Tibial artery (tissue), 4 donors: ENCODE results near the gene NDUFAF8.

Source experiments
- DNase-seq, 2 donors: peaks; one replicate each; pipeline ENCODE4 v3.0.0-alpha.2; 2019
- H3K27ac ChIP-seq, 2 donors: fragments of 200-600 bp; sonication (generic) in 1 of 2; 1 replicate in 1 of 2; 2 replicates in 1 of 2; pipeline ENCODE4 v1.5.1; 2018 to 2019; ENCODE audit warnings: mild to moderate bottlenecking in 1 of 2
- H3K27me3 ChIP-seq, 2 donors: fragments of 200-600 bp; sonication (generic) in 1 of 2; one replicate each; pipeline versions ENCODE4 v1.5.1 to v1.6.0; 2016 to 2019
- H3K36me3 ChIP-seq, 3 donors: fragments of 200-600 bp; sonication (generic) in 2 of 3; one replicate each; pipeline ENCODE4 v1.5.1; 2016 to 2019; ENCODE audit warnings: mild to moderate bottlenecking in 2 of 3
- H3K4me1 ChIP-seq, 4 donors: fragments of 200-600 bp; sonication (generic) in 2 of 4; 1 replicate in 3 of 4; 2 replicates in 1 of 4; pipeline ENCODE4 v1.5.1; 2016 to 2019
- H3K4me3 ChIP-seq, 2 donors: fragments of 200-600 bp; sonication (generic) in 1 of 2; 1 replicate in 1 of 2; 2 replicates in 1 of 2; pipeline ENCODE4 v1.5.1; 2018 to 2019; ENCODE audit warnings: mild to moderate bottlenecking in 2 of 2
- H3K9me3 ChIP-seq, 3 donors: fragments of 200-600 bp; sonication (generic) in 1 of 3; one replicate each; pipeline ENCODE4 v1.5.1; 2016 to 2019
- intact Hi-C: fragments of 100-400 bp; cut with DNase I; formaldehyde crosslinking; loops from one replicate; pipeline ENCODE4 v1.15.0; 2023; ENCODE audit warnings: low total_unique reads
- TF ChIP-seq, protein P1 (sequence below), 2 experiments: fragments of 200-600 bp in 1 of 2; fragments of 450-650 bp in 1 of 2; IDR thresholded peaks; one replicate each; pipeline ENCODE4 v1.5.1; 2017 to 2019; ENCODE audit warnings: antibody characterized with exemption in 2 of 2, mild to moderate bottlenecking in 1 of 2, moderate library complexity in 1 of 2

The NDUFAF8 gene

DNA sequence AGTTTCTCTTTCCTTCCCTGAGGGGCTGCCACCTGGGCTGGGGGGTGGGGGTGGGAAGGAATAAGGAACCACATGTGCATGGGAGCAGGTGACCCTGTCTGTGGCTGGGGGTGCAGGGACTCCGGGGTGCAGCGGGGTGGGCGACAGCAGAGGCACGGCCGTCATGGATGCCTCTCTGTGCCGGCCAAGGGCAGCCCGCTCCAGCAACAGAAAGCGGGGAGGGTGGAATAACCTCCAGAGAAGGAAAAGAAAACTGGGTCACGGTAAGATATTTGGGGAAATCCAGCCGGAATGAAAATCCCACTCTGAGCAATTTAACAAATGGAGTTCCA is 4.2 kb downstream of the NDUFAF8 start:
- Histone ChIP-seq H3K4me3 (no peak overlapping the region), H3K4me1 (peaks cover 0 to 32% (median 10%) of the 10 kb centered on the region in 4 donors), H3K27ac (no peak overlapping the region), H3K9me3 (no peaks in the 10 kb centered on the region), H3K36me3 (peaks cover 0 to 31% (median 7%) of the 10 kb centered on the region in 3 donors), H3K27me3 (no peaks in the 10 kb centered on the region)
- intact Hi-C loops: no loop called here
- DNase-seq: no peak
- TF ChIP-seq, protein P1, sequence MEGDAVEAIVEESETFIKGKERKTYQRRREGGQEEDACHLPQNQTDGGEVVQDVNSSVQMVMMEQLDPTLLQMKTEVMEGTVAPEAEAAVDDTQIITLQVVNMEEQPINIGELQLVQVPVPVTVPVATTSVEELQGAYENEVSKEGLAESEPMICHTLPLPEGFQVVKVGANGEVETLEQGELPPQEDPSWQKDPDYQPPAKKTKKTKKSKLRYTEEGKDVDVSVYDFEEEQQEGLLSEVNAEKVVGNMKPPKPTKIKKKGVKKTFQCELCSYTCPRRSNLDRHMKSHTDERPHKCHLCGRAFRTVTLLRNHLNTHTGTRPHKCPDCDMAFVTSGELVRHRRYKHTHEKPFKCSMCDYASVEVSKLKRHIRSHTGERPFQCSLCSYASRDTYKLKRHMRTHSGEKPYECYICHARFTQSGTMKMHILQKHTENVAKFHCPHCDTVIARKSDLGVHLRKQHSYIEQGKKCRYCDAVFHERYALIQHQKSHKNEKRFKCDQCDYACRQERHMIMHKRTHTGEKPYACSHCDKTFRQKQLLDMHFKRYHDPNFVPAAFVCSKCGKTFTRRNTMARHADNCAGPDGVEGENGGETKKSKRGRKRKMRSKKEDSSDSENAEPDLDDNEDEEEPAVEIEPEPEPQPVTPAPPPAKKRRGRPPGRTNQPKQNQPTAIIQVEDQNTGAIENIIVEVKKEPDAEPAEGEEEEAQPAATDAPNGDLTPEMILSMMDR (IDR thresholded peaks at IDR 0.05): no peak

DNA sequence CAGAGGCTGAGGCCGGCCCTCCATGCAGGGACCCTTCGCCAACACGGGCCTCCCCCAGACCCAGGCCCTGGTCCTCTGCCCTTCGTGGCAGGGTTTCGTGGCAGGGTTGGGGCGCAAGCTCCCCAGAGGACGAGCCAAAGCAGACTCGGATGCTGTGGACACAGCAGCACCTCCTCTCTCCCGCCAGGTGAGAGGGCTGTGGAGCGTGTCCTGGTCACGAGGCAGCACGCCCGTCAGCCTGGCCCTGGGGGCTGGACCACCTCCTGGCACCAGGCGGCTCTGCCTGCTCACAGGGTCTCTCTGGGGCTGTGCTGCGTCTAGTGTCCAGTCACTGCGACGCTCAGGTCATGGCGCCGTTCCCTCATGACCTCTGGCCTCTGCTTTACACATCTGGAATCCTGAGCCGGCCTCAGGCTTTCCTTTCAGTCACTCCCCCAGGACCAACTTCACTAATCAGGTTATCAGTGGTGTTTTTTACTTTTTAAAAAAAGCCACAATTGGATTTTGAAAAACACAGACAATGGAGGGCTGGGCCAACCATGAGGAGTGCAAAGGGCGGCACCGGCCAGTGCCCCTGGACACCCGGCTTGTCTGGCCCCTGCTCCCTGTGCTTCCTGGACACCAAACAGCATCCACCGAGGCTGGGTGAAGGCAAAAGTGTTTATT is 5.4 kb downstream of the NDUFAF8 start:
- H3K4me1 ChIP-seq: peaks cover 0 to 28% (median 10%) of the 10 kb centered on the region in 4 donors
- H3K27me3 ChIP-seq: no peaks in the 10 kb centered on the region
- H3K36me3 ChIP-seq: peaks cover under 1 to 39% (median 8%) of the 10 kb centered on the region in 3 donors
- intact Hi-C loops: no loop called here
- H3K4me3 ChIP-seq: no peak overlapping the region
- H3K27ac ChIP-seq: no peak overlapping the region
- no peak for DNase-seq
- TF ChIP-seq, protein P1 (IDR thresholded peaks at IDR 0.05): no peak
- H3K9me3 ChIP-seq: no peaks in the 10 kb centered on the region

DNA sequence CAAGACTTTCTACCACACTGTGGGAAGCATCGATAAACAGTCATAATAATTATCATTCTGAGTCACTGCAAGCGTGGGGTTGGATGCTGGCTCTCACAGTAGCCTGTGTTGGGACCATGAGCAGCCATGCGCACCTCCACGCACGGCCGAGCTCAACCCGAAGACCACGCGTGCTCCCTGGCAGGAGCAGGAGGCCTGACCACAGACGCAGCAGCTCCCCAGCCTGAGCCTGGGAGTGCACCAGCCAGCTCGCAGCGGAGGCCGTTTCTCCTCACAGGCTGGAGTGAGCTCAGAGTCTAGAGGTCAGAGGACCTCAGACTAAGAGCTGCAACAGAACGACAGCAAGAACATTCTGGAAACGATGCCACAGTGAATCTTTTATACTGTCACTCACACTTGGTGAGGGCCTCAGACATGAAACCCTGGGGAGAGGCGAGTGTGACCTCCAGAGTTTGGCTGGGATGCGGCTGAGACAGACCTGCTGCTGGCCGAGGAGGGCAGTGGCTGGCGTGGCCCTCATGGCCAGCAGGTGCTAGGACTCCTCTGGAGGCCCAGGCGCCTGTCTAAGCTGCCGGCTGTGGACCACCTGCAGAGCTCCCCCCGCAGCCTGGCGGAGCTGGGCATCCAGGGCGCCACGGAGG is 6.0 kb downstream of the NDUFAF8 start:
- Histone ChIP-seq H3K27ac (no peak overlapping the region), H3K4me1 (peaks cover 0 to 21% (median 5%) of the 10 kb centered on the region in 4 donors)
- TF ChIP-seq, protein P1 (IDR thresholded peaks at IDR 0.05): no peak

DNA sequence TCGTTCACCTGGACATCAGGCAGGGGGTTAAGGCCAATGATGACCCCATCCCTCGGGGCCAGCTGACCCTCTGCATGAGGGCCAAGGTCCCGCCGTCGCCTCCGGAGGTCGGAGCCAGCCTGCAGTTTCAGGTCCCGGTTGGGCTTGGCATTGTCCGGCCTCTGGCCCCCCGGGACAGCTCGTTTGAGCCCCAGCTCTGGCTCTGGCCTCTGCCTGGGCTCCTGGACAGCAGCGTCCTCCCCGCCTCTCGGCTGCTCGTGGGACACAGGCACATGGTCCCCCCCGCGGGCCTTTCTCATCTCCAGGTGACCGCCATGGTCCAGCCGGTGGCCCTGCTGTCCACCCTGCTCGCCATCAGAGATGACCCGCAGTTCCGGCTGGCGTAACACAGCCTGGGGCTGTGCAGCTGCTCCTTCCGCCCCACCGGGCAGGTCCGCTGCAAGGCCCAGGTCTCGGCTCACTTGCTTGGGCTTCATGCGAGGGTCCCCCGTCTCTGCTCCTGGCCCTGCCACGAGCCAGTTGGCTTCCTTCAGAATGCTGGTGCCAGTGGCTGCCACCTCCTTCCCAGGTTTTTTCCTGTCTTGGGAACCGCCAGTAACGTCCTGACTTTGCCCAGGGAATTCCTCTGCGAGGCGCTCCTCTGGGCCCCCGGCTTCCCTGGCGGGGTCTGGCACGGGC is 6.7 kb downstream of the NDUFAF8 start:
- Histone ChIP-seq H3K27ac (no peak overlapping the region), H3K4me3 (no peak overlapping the region), H3K4me1 (peaks cover 0 to 14% (median under 1%) of the 10 kb centered on the region in 4 donors), H3K36me3 (peaks cover 11 to 52% (median 21%) of the 10 kb centered on the region in 3 donors), H3K9me3 (no peaks in the 10 kb centered on the region), H3K27me3 (no peaks in the 10 kb centered on the region)
- TF ChIP-seq, protein P1 (IDR thresholded peaks at IDR 0.05): no peak
- intact Hi-C loops: no loop called here
- DNase-seq: no peak

More for the DNA sequence above, 6.0 kb downstream of the NDUFAF8 start:
- no peak for DNase-seq
- H3K9me3 ChIP-seq: no peaks in the 10 kb centered on the region
- intact Hi-C loops: no loop called here
- no peaks in the 10 kb centered on the region for H3K27me3 ChIP-seq
- H3K4me3 ChIP-seq: no peak overlapping the region
- H3K36me3 ChIP-seq: peaks cover 5 to 46% (median 15%) of the 10 kb centered on the region in 3 donors

DNA sequence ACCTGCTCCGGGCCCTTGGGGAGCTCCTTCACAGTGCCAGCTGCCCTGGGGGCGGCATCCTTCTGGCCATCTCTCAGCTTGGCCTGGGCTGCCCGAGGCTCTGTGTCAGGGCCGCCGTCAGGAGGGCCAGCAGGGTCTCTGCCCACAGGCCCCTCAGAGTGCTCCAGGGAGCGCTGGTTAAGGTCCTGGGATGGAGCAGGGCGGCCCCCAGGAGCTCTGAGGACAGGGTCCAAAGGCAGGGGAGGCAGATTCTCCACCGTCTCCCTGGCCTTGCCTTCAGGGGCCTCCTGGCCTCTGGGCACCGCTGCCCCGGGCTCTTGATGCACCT is 7.2 kb downstream of the NDUFAF8 start:
- DNase-seq: no peak
- no peaks in the 10 kb centered on the region for H3K9me3 ChIP-seq
- peaks cover 15 to 53% (median 26%) of the 10 kb centered on the region in 3 donors for H3K36me3 ChIP-seq
- TF ChIP-seq, protein P1 (IDR thresholded peaks at IDR 0.05): no peak
- no peak overlapping the region for H3K4me3 ChIP-seq
- H3K27me3 ChIP-seq: no peaks in the 10 kb centered on the region
- peaks cover 0 to 11% (median 0%) of the 10 kb centered on the region in 4 donors for H3K4me1 ChIP-seq
- intact Hi-C loops: no loop called here
- H3K27ac ChIP-seq: no peak overlapping the region
